ENCODE results near the gene PSMD9.
"Not testable (repeated sequence)": the region's sequence is repeated elsewhere in the genome, so short reads cannot be mapped to it uniquely, and the experiment has no call there.

The PSMD9 gene

DNA sequence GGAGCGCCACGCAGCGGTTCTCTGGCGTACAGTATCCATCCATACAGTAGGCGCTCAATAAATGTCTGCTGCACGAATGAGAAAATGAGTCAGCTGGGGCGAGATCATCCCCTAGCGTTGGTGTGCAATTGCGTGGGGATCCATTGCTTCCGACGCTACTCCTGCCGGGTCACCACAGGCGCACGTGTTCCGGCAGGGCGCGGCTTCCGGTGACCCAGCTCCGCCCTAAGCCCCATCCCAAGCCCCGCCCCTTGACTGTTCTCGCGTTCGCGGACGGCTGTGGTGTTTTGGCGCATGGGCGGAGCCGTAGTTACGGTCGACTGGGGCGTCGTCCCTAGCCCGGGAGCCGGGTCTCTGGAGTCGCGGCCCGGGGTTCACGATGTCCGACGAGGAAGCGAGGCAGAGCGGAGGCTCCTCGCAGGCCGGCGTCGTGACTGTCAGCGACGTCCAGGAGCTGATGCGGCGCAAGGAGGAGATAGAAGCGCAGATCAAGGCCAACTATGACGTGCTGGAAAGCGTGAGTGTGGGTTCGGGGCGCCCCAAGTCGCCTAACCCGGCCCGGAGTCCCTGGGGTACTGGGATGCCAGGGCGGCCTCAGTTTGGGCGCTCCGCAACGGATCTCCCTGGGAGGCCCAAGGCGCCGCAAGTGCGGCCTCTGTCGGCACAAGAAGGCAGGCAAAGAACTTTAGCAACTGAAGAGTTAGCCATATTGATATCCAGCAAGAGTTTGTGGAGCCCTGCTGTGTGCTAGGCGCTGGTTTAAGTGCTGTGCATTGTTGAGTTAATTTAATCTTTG, at the start of gene PSMD9:
PSMD9 (plus strand) TSS at position 313 of the 796 bp plus-strand sequence; CDS start at position 380, 67 bp downstream.
- peak; percentile 98 for DNase-seq

- peak; percentile 98 for DNase-seq
These were observed 49.2 kb upstream of the PSMD9 start for GRCh38 chr12:121839106-121839992.

DNA sequence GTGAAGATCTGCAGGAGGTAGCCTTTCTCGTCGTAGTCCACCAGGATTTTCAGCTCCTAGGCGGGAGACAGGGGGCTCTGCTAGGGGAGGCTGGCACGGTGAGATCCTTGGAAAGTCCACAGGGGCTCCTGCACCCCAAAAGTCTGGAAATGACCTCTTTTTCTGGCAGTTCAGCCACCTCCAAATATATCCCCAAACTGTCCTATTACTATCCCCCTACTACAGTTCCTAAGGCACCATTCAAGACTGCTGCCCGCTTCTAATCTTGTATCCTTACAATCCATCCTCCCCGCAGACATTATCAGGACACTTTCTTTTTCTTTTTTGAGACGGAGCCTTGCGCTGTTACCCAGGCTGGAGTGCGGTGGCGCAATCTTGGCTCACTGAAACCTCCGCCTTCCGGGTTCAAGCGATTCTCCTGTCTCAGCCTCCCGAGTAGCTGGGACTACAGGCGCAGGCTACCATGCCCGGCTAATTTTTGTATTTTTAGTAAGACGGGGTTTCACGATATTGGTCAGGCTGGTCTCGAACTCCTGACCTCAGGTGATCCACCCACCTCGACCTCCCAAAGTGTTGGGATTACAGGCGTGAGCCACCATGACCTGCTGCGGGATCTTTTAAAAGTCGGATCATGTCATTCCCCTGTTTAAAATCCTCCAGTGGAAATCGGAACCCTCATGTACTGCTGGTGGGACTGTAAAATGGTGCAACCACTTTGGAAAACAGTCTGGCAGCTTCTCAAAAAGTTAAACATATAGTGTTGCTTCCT, 48.4 kb upstream of the PSMD9 start:
- no peak for DNase-seq

DNA sequence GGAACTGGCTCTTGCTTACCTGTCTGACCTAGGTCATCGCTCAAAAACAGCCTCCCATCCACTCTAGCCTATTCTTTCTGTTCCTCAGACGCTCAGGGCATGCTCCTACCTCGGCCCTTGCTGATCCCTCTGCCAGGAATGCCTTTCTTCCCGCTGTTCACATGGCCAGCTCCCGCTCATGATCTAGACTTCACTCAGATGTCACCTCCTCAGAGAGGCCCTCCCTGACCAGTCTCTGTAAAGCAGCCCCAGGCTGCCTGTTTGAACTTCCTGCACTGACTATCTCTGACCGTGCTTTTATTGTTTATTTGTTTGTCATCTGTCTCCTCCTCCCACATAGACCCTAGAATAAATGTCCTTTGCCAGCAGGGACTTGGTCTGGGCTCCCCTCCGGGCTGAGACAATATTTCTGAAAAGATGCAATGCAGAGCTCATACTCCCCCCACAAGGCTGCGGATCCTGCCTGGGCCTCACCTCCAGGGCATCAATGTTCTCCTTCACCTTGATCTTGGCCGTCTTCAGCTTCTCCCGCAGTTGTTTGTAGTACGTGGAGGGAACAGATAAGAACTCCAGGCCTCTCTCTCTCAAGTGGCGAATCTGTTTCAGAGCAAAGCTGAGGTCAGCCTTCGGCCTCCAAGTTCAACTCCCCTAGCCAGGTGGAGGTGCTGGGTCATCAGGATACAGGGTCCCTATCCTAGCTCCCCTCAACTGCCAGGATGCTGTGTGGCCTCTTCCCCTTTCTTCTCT, 45.2 kb upstream of the PSMD9 start:
- no peak for DNase-seq

DNA sequence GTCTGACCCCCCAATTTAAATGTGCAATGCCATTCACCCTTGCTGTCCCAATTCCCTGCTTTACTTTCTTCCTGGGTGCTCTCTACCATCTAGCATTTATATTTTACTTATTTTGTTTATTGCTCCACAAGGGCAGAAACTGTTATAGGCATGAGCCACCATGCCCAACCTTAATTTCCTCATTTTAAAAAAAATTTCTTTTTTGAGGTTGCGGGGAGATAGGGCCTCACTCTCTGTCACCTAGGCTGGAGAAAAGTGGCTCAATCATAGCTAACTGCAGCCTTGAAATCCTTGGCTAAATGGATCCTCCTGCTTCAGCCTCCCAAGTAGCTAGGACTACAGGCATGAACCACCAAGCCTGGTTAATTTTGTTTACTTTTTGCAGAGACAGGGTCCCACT, 42.9 kb upstream of the PSMD9 start:
- DNase-seq, result no peak

DNA sequence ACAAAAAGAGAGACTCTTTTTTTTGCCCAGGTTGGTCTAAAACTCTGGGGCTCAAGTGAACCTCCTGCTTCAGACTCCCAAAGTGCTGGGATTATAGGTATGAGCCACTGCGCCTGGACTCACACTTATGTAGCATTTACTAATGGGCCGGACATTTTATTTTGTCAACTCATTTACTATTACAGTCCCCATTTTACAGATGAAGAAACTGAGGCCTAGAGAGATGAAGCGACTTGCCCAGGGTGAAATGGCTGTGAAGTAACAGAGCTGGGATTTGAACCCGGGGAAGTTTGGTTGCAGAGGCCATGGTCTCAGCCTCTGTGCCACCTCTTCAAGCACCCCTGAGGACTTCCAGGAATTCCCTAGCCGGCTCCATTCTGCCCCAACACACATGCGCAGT, 39.4 kb upstream of the PSMD9 start:
- no peak for DNase-seq

GRCh38 chr12:121849665-121850064, 38.9 kb upstream of the PSMD9 start:
- no peak for DNase-seq

- not testable (repeated sequence) for DNase-seq
These were observed 36.2 kb upstream of the PSMD9 start for GRCh38 chr12:121852392-121852791.

- no peak for DNase-seq
These were observed 31.0 kb upstream of the PSMD9 start for GRCh38 chr12:121857322-121858246.

DNA sequence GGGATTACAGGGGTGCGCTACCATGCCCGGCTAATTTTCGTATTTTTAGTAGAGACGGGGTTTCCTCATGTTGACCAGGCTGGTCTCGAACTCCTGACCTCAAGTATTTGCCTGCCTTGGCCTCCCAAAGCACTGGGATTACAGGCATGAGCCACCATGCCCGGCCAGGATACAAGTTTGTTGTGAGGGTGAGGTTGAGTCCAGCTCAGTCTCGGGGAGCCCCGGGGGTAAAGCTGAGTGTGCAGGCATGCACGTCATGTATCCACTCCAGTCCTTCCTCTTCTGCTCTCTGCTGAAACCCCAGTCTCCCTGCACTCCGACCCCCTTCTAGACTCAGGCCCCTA, 30.3 kb upstream of the PSMD9 start:
- no peak for DNase-seq

DNA sequence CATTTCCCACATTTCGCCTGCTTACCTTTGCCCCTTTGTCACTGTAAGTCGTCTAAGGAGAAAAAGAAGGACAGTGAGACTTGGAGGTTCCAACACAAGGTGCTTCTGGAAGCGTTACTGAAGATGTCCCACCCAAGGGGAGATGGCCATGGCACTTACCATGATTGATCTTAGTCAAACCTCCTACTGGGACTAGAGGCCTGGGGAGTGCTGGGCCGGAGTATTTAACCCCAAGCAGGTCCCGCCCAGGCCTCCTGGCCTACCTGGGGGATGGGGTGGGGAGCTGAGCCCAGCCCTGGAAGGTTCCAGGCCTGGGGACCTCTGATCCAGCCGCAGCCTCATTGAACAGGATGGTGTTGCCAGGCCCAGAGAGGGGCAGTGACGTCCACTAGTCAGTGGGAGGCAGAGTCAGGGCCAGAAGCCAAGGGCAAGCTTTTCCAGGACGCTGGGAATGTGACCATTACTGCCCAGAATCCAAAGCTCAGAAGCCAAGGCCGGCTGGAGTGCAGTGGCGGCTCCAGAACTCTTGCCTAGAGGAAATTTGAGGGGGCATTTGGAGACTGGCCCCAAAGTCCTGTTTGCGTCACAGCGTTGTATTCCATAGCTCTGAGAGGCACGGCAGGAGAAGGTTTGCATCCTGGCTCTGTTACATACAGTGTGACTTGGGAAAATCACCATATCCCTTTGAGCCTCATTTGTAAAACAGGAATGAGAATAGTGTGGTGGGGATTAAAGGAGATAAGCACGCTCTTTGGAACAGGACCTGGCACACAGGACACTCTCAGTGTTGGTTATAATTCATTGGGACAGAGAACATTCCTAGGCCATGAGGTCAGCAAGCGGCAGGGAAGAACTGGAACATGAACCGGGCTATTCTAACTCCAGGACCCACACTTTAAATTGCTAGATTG, 29.7 kb upstream of the PSMD9 start, which contains the start of gene HPD:
HPD (minus strand) TSS at position 198 of the 911 bp plus-strand sequence; CDS start at position 162, 36 bp downstream.
- peak; percentile 79 for DNase-seq

DNA sequence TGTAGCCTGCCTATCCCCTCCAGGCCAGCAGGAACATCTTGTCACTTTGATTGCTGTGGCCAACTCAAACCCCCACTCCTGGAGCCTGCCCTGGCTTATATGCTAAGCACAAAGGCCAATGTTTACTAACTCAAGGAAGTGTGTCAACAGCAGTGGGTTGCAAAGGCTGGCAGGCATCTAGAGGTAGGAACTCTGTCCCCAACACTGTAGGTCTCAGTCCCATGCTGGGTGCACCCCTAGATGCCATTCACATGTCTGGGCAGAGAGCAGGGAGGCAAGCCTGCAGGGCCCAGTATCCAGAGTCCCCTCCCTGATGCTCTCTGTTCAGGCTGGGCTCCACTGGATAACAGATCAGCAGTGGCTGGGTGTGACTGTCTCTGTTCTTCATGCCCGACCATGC, 28.3 kb upstream of the PSMD9 start:
- no peak for DNase-seq

- DNase-seq, result not testable (repeated sequence)
These were observed 27.9 kb upstream of the PSMD9 start for GRCh38 chr12:121860699-121861098.

DNA sequence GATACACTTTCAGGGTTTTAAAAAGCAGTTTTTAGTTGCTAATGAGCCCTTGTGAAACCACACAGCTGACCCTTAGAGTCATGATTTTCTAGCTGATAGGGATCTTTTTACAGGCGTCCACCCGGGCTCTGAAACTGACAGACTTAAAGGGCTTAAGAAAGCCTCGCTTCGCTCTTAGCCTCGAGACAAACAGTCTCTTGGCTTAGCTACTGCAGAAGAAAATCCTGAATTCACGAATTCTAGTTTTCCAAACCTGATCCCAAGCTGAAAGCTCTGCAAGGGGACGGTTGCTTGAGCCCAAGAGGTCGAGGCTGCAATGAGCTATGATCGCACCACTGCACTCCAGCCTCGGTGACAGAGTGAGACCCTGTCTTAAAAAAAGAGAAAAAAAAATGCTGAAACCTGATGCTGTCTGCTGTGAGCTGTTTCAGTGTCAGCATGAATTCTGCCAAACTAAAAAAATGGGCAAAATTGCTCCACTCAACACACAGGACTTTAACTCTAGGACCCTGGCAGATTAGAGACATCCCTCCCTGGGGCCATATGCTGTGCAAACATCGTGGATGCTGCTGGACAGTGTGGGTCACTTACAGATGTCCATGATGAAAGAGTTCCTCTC, 26.8 kb upstream of the PSMD9 start:
- DNase-seq, result no peak

DNA sequence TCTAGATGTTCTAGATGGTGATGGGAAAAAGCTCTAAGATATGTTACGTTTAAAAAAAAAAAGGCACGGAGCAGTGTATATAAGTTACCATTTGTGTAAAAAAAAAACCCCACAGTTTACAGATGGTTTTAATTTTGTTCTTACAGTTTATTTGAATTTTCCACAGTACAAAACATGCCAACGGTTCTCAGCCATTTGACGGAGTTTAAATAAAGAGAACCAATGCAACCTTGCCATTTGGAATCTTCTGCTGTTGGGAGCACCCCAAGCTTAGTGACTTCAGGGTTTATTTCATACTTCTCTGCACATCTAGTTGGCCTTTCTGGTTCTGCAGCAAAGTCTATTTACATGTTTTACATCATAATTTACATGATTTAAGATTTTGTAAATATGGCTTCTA, 22.3 kb upstream of the PSMD9 start:
- DNase-seq, result peak; percentile 15

DNA sequence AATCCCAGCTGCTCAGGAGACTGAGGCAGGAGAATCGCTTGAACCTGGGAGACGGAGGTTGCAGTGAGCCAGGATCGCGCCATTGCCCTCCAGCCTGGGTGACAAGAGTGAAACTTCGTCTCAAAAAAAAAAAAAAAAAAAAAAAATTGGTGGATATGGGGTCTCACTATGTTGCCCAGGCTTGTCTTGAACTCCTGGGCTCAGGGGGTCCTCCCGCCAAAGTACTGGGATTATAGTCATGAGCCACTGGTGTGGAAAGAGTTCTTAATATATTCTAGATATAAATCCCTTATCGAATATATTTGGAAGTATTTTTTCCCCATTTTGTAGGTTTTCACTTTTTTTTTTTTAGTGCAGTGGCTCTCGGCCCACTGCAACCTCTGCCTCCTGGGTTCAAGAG, 19.4 kb upstream of the PSMD9 start:
- DNase-seq, result not testable (repeated sequence)

DNA sequence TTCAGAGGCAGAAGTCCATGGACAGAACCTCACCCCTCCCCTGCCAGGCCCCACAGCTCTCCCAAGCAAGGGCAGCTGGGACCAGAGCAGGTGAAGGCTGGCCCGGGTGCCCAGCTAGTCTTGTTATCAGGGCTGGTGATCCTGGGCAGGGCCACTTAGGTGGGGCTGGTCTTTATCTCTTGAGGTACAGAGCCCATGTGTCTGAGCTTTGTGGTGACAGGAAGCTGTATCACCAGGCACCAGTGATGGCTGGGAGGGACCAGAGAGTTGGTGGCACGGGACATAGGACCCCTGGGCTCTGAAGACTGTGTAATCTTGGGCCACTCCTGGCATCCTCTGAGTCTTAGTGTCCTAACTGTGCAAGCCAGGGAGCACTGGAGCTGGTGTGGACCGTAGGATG, 17.1 kb upstream of the PSMD9 start:
- DNase-seq, result no peak

DNA sequence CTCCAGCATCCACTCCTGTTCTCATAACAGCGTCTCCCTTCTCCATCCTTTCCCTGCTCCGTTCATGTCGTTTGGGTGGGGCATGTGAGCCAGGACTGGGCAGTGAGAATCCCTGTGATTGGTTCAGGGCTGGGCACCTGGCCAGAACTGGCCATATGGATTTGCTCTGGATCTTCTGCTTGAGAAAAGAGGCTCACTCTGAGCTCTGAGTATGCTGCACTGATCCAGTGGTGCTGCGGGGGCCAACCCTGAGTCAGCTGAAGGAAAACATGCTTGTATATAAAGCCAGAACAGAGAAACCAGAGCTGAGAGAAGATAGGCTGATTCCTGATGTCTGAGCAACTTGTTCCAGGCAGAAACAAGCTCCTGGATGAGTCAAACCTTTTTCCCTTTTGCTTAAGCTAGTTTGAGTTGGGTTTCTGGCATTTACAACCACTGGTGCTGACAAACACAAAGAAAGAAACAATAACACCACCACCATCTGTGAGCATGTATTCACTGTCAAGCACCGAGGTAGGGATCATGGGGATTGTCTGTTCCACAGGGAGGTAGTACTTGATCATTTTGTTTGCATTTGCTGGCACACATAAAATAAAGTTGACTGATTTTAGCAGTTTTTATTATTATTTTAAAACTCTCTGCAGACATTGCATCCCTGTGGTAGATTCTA, 15.9 kb upstream of the PSMD9 start:
- peak; percentile 90 for DNase-seq

DNA sequence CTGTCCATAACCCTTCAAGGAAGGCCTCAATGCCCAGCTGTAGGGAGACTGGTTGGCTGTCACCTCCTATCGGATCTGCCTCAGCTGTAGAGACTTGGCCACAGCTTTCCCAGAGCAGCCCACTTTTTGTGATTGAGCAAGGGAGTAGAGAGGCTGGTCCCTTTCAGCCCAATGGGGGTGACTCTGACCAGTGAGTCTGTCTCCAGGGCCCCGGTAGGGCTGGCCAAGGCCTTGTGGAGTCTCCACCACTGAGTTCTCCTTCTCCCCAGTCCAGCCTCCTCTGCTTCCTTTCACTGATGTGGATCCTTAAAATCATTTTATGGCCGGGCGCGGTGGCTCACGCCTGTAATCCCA, 15.4 kb upstream of the PSMD9 start:
- DNase-seq, result no peak
